GM12878 (cell line): Measurements from ENCODE around the gene GPR63. TPM values are rescaled to one million over a fixed set of nuclear protein-coding genes. Genes with fewer than 3 reads are reported as not detected.

Source experiments
- ATAC-seq: fragments of 200-7000 bp; cut with Tn5 transposase; 3 replicates; pipeline ENCODE4 v1.9.1; 2020; ENCODE audit warnings: mild to moderate bottlenecking, moderate library complexity
- BruUV-seq: library from RNA; stranded (reverse); fragments of 400-500 nt; replicated peaks from 2 replicates; lab custom pipeline; 2021; lab: Mats Ljungman, UMichigan
- CTCF ChIA-PET: fragments of 300-600 bp; sonication (Branson Sonifier 250); formaldehyde crosslinking; extraction: SDS; loops from one replicate; lab custom pipeline; 2021; ENCODE audit warnings: inconsistent platforms; lab: Yijun Ruan, JAX
- POLR2A ChIA-PET: fragments of 350-600 bp; formaldehyde crosslinking; extraction: SDS; loops from one replicate; lab custom pipeline; 2021; ENCODE audit warnings: inconsistent platforms; lab: Charles Lee
- RAD21 ChIA-PET: fragments of 300-600 bp; sonication (Branson Sonifier 250); formaldehyde crosslinking; loops from one replicate; lab custom pipeline; 2023; ENCODE audit warnings: antibody characterized with exemption; ENCODE audit not compliant: unreplicated experiment; lab: Charles Lee
- SMC1A ChIA-PET: fragments of 300-600 bp; sonication (Branson Sonifier 250); formaldehyde crosslinking; loops from one replicate; lab custom pipeline; 2023; ENCODE audit not compliant: unreplicated experiment, uncharacterized antibody; lab: Charles Lee
- DNase-seq: peaks from one replicate; pipeline ENCODE4 v3.0.0-alpha.2; 2011; ENCODE audit warnings: low read depth, low spot score
- FAIRE-seq: peaks from 3 replicates; lab custom pipeline; 2011; peaks lifted over from hg19 to GRCh38; lab: Jason Lieb, UNC
- H2AFZ ChIP-seq: 2 replicates; pipeline ENCODE4 v1.6.0; 2011; ENCODE audit warnings: low read depth, low read length, control low read depth; ENCODE audit not compliant: control insufficient read depth
- H3K27ac ChIP-seq: 2 replicates; pipeline ENCODE4 v1.5.1; 2011; ENCODE audit warnings: control low read depth; ENCODE audit not compliant: control insufficient read depth, insufficient read depth
- H3K27me3 ChIP-seq, 2 experiments: replicated peaks in 1 of 2; 2 replicates each; pipeline versions ENCODE4 v1.6.0 to v1.6.1; 2011; ENCODE audit warnings: low read length in 1 of 2; ENCODE audit not compliant: control insufficient read depth in 2 of 2, insufficient read depth in 2 of 2
- H3K36me3 ChIP-seq, 2 experiments: 2 replicates each; pipeline ENCODE4 v1.5.1; 2011; ENCODE audit warnings: low read length in 1 of 2; ENCODE audit not compliant: control insufficient read depth in 2 of 2, insufficient read depth in 2 of 2
- H3K4me1 ChIP-seq: 2 replicates; pipeline ENCODE4 v1.6.1; 2011; ENCODE audit warnings: mild to moderate bottlenecking, low read length, moderate library complexity, mixed read lengths; ENCODE audit not compliant: control insufficient read depth, insufficient read depth
- H3K4me2 ChIP-seq: 2 replicates; pipeline ENCODE4 v1.6.0; 2011; ENCODE audit warnings: control low read depth; ENCODE audit not compliant: control insufficient read depth, insufficient read depth
- H3K4me3 ChIP-seq: fragments of 200-600 bp; sonication (generic); 2 replicates; pipeline ENCODE4 v1.5.1; 2016
- H3K79me2 ChIP-seq: 2 replicates; pipeline ENCODE4 v1.6.0; 2011; ENCODE audit warnings: low read length; ENCODE audit not compliant: control insufficient read depth, insufficient read depth
- H3K9ac ChIP-seq: 2 replicates; pipeline ENCODE4 v1.8.0; 2011; ENCODE audit warnings: low read length, control low read depth, mixed read lengths; ENCODE audit not compliant: control insufficient read depth, insufficient read depth
- H3K9me3 ChIP-seq: replicated peaks from 3 replicates; pipeline ENCODE4 v1.5.1; 2011; ENCODE audit warnings: mild to moderate bottlenecking, low read length; ENCODE audit not compliant: control insufficient read depth, insufficient read depth
- H4K20me1 ChIP-seq: 2 replicates; pipeline ENCODE4 v1.6.0; 2011; ENCODE audit not compliant: control insufficient read depth, insufficient read depth
- BHLHE40 ChIP-seq, 2 experiments: fragments of 450-650 bp in 1 of 2; IDR thresholded peaks; 2 replicates each; pipeline ENCODE4 v1.6.1; 2011 to 2017; ENCODE audit warnings: low read depth in 2 of 2, borderline replicate concordance in 1 of 2, improper control_type of control experiment in 1 of 2, low read length in 1 of 2, mild to moderate bottlenecking in 1 of 2
- CREM ChIP-seq: IDR thresholded peaks from 2 replicates; pipeline ENCODE4 v1.6.1; 2014; ENCODE audit warnings: antibody characterized with exemption, low read depth
- ESRRA ChIP-seq: IDR thresholded peaks from 2 replicates; pipeline ENCODE4 v1.6.1; 2012; ENCODE audit warnings: mild to moderate bottlenecking, low read length, improper control_type of control experiment
- TAF1 ChIP-seq: IDR thresholded peaks from 2 replicates; pipeline ENCODE4 v1.6.1; 2011; ENCODE audit warnings: mild to moderate bottlenecking, low read depth, low read length, borderline replicate concordance
- WGBS: methylation state at CpG from one replicate; pipeline ENCODE4 v1.1.6; 2016; ENCODE audit warnings: low lambda C conversion rate; ENCODE audit not compliant: insufficient replicate concordance, insufficient coverage; ENCODE audit errors: missing lambda C conversion rate; 5-methylcytosine and 5-hydroxymethylcytosine counted together
- in situ Hi-C: fragments of 300-500 bp; cut with MboI; formaldehyde crosslinking; loops from 9 replicates; pipeline ENCODE4 v1.14.3; 2018; ENCODE audit warnings: mixed read lengths
- intact Hi-C: fragments of 100-400 bp; cut with micrococcal nuclease; formaldehyde crosslinking; loops from one replicate; pipeline ENCODE4 v1.14.2; 2022; ENCODE audit not compliant: unreplicated experiment
- polyA plus RNA-seq, 11 experiments: library from polyadenylated mRNA; depleted of rRNA in 4 of 11; unstranded in 6 of 11; stranded (reverse) in 5 of 11; fragments of >200 nt; fragmentation: Nextera tagmentation in 4 of 11; fragmentation: Illumina TruSeq in 1 of 11; extraction: Ambion mirVana in 4 of 11; extraction: Trizol in 1 of 11; gene quantifications; 1 replicate in 1 of 11; 2 replicates in 10 of 11; pipeline versions ENCODE4 v1.2.1 to v1.2.3, GENCODE V29; 2011 to 2016; ENCODE audit warnings: inconsistent platforms in 2 of 11, missing spikeins in 2 of 11, low read depth in 1 of 11
- total RNA-seq, 4 experiments: library from RNA; depleted of rRNA in 3 of 4; stranded (reverse); fragments of >200 nt in 3 of 4; fragmentation: Illumina TruSeq in 1 of 4; extraction: Trizol in 1 of 4; gene quantifications; 2 replicates each; pipeline versions ENCODE4 v1.2.1 to v1.2.3, GENCODE V29; 2013 to 2021
- TF ChIP-seq, protein P1 (sequence below): fragments of 450-650 bp; IDR thresholded peaks from 2 replicates; pipeline ENCODE4 v1.6.1; 2017; ENCODE audit warnings: borderline replicate concordance
- TF ChIP-seq, protein P2 (sequence below): fragments of 450-650 bp; IDR thresholded peaks from 2 replicates; pipeline ENCODE4 v1.6.1; 2017; ENCODE audit warnings: mild to moderate bottlenecking, moderate library complexity

Gene GPR63
- total and polyA plus RNA-seq, 10 of the 15 experiments (the other 5 are each of a cell fraction or from before 2014, with no cell fraction given) = 1.6 to 6.6 (median 3.5) TPM

DNA sequence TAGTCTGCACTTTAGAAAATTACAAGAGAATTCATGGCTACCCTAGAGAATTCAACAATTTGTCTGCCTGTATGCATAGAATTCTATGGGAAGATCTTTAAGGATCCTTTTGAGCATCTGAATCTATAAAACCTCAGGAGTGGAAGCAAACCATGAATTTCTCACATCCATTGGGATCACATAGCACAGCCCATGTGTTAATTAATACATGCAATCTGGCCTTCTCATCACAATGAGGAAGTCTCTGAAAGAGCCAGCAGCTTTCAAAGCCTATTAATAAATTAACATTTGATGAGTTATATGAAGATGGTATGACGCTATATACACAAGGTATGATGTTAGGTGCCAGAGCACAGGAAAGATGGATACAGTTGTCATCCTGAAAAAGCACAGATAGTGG, 35.7 kb upstream of the GPR63 start:
- RAD21 ChIA-PET = no interaction called here
- CTCF ChIA-PET = interaction anchor here (0.6 kb wide), 1 partner anchor 871 kb away, joined by 3 read pairs; no protein-coding TSS in a partner anchor
- WGBS = 91% methylated on average over 1 of the region's 1 CpG
- Histone ChIP-seq H3K4me2 (no peak overlapping the region), H3K9ac (no peak overlapping the region), H4K20me1 (no peaks in the 10 kb centered on the region), H3K36me3 (no peaks in the 10 kb centered on the region), H3K79me2 (no peaks in the 10 kb centered on the region), H3K9me3 (no peaks in the 10 kb centered on the region), H3K4me3 (no peak overlapping the region), H3K27me3 (no peaks in the 10 kb centered on the region), H3K27ac (no peak overlapping the region), H3K4me1 (no peaks in the 10 kb centered on the region), H2AFZ (no peak overlapping the region)
- SMC1A ChIA-PET = no interaction called here
- no TSS peak for BruUV-seq
- FAIRE-seq = no peak
- TF ChIP-seq CREM = no peak
- TF ChIP-seq BHLHE40 (IDR thresholded peaks at IDR 0.05; ENCODE audit: borderline replicate concordance in 1 of 2, low read depth in 2 of 2, low read length in 1 of 2) = no peak
- ATAC-seq = no peak
- in situ Hi-C loops = no loop called here
- POLR2A ChIA-PET = no interaction called here
- no peak for DNase-seq
- intact Hi-C loops = no loop called here

DNA sequence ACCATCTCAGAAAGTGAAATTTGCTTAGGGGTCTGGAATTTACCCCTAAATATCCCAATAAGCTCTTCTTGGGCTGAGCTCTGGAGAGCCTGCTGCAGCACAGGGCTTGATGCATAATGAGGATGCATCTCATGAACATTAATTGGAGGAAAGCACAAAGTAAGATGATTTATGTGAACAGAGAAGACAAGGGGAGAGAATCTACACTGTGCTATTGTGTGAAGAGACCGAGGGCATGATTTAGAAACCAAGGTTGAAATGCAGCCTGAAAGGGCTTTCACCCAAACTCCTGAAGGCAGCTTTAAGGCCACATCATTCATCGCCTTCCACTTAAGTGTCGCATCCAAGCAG, 27.8 kb upstream of the GPR63 start:
- Histone ChIP-seq H3K27ac (no peak overlapping the region), H4K20me1 (no peaks in the 10 kb centered on the region)
- WGBS = 63% methylated on average over 3 of the region's 3 CpGs

More for the DNA sequence above, 27.8 kb upstream of the GPR63 start:
- intact Hi-C loops = no loop called here
- Histone ChIP-seq H3K79me2 (no peaks in the 10 kb centered on the region), H3K9me3 (no peaks in the 10 kb centered on the region; the same call in 2 of the 3 replicates), H3K9ac (no peak overlapping the region), H3K4me1 (no peaks in the 10 kb centered on the region), H2AFZ (no peak overlapping the region), H3K27me3 (no peaks in the 10 kb centered on the region; a peak in 1 of 4 replicates), H3K36me3 (no peaks in the 10 kb centered on the region), H3K4me3 (no peak overlapping the region), H3K4me2 (no peak overlapping the region)
- TF ChIP-seq, protein P1, sequence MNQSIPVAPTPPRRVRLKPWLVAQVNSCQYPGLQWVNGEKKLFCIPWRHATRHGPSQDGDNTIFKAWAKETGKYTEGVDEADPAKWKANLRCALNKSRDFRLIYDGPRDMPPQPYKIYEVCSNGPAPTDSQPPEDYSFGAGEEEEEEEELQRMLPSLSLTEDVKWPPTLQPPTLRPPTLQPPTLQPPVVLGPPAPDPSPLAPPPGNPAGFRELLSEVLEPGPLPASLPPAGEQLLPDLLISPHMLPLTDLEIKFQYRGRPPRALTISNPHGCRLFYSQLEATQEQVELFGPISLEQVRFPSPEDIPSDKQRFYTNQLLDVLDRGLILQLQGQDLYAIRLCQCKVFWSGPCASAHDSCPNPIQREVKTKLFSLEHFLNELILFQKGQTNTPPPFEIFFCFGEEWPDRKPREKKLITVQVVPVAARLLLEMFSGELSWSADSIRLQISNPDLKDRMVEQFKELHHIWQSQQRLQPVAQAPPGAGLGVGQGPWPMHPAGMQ = no peak
- TF ChIP-seq, protein P2, sequence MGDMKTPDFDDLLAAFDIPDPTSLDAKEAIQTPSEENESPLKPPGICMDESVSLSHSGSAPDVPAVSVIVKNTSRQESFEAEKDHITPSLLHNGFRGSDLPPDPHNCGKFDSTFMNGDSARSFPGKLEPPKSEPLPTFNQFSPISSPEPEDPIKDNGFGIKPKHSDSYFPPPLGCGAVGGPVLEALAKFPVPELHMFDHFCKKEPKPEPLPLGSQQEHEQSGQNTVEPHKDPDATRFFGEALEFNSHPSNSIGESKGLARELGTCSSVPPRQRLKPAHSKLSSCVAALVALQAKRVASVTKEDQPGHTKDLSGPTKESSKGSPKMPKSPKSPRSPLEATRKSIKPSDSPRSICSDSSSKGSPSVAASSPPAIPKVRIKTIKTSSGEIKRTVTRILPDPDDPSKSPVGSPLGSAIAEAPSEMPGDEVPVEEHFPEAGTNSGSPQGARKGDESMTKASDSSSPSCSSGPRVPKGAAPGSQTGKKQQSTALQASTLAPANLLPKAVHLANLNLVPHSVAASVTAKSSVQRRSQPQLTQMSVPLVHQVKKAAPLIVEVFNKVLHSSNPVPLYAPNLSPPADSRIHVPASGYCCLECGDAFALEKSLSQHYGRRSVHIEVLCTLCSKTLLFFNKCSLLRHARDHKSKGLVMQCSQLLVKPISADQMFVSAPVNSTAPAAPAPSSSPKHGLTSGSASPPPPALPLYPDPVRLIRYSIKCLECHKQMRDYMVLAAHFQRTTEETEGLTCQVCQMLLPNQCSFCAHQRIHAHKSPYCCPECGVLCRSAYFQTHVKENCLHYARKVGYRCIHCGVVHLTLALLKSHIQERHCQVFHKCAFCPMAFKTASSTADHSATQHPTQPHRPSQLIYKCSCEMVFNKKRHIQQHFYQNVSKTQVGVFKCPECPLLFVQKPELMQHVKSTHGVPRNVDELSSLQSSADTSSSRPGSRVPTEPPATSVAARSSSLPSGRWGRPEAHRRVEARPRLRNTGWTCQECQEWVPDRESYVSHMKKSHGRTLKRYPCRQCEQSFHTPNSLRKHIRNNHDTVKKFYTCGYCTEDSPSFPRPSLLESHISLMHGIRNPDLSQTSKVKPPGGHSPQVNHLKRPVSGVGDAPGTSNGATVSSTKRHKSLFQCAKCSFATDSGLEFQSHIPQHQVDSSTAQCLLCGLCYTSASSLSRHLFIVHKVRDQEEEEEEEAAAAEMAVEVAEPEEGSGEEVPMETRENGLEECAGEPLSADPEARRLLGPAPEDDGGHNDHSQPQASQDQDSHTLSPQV = no peak
- no peak for TF ChIP-seq ESRRA
- no peak for TF ChIP-seq TAF1
- POLR2A ChIA-PET = no interaction called here
- no TSS peak for BruUV-seq
- DNase-seq (no peak), ATAC-seq (no peak), FAIRE-seq (no peak)
- CTCF ChIA-PET = no interaction called here
- SMC1A ChIA-PET = interaction anchor here (0.7 to 1.7 kb wide), 3 partner anchors 13 to 32 kb away, joined by 3 read pairs; no protein-coding TSS in a partner anchor
- in situ Hi-C loops = no loop called here
- RAD21 ChIA-PET = no interaction called here
